Measurements from ENCODE around the gene DHPS. TPM values are rescaled to one million over a fixed set of nuclear protein-coding genes. Genes with fewer than 3 reads are reported as not detected.
A peak's percentile ranks its signal among the peaks of the same experiment; 100 is the strongest.
"Not testable (repeated sequence)": the region's sequence is repeated elsewhere in the genome, so short reads cannot be mapped to it uniquely, and the experiment has no call there.

Gene DHPS
- total and polyA plus RNA-seq, 2 of the 13 experiments (the other 11 are each of a cell fraction or from before 2014, with no cell fraction given): 43.3 to 84.3 TPM

- Histone ChIP-seq H4K20me1 (ENCODE audit: insufficient read depth, low read length) (no peaks in the 10 kb centered on the region), H3K36me3 (replicated peaks in 1 of 2; ENCODE audit: control insufficient read depth in 1 of 2, insufficient read depth in 2 of 2, low read length in 2 of 2) (peaks cover 18 to 26% of the 10 kb centered on the region in 2 experiments; a peak in 4 of 5 replicates), H3K9ac (ENCODE audit: insufficient read depth, low read depth, low read length) (no peak overlapping the region), H3K4me2 (ENCODE audit: low read depth, low read length) (no peak overlapping the region), H3K27me3 (ENCODE audit: control insufficient read depth in 1 of 2, insufficient read depth in 2 of 2, low read length in 2 of 2) (no peaks in the 10 kb centered on the region; a peak in 1 of 5 replicates), H3K4me3 (replicated peaks in 1 of 3; ENCODE audit: insufficient read depth in 1 of 3, low read depth in 2 of 3, low read length in 3 of 3) (no peak overlapping the region), H3K27ac (ENCODE audit: extremely low read length, insufficient read depth, low read length) (no peak overlapping the region), H3K9me3 (ENCODE audit: low read length) (no peaks in the 10 kb centered on the region), H2AFZ (ENCODE audit: low read length) (no peak overlapping the region), H3K79me2 (ENCODE audit: insufficient read depth, low read length) (peaks cover 4% of the 10 kb centered on the region), H3K4me1 (ENCODE audit: insufficient read depth, low read length) (peaks cover 16% of the 10 kb centered on the region)
- BruUV-seq (replicated peaks): no TSS peak
- WGBS (ENCODE audit: low lambda C conversion rate): 98% methylated on average over 6 of the region's 6 CpGs
- FAIRE-seq: no peak
- POLR2A ChIA-PET: no interaction called here
- ATAC-seq: no peak
- CTCF ChIA-PET (ENCODE audit: low intra/inter-chr PET ratio, low total read pairs): interaction anchor here (0.6 kb wide), 1 partner anchor 59 kb away, joined by 3 read pairs; no protein-coding TSS in a partner anchor
- intact Hi-C loops (cut with micrococcal nuclease; ENCODE audit: unreplicated experiment): no loop called here
- TF ChIP-seq POLR2A (IDR thresholded peaks at IDR 0.05; ENCODE audit: insufficient read depth in 1 of 2, low read depth in 2 of 2, low read length in 2 of 2): 0 out of 4 replicates have a peak, but pooled peaks of 1 of the 2 experiments have one; percentile 17
- TF ChIP-seq MTF1 (CRISPR knock-in tag; IDR thresholded peaks at IDR 0.05): no peak
- no peak for DNase-seq (ENCODE audit: low spot score)
- in situ Hi-C loops (cut with HindIII; ENCODE audit: extremely low pct_ligation_motif_present, low pct_unique_long_range_greater_than_20kb): no loop called here
Measured at GRCh38 chr19:12698138-12698537, 16.5 kb upstream of the DHPS start.

- H4K20me1 ChIP-seq (ENCODE audit: insufficient read depth, low read length); H3K9me3 ChIP-seq (ENCODE audit: low read length); intact Hi-C loops (cut with micrococcal nuclease; ENCODE audit: unreplicated experiment); H2AFZ ChIP-seq (ENCODE audit: low read length); in situ Hi-C loops (cut with HindIII; ENCODE audit: extremely low pct_ligation_motif_present, low pct_unique_long_range_greater_than_20kb); ATAC-seq; FAIRE-seq; H3K79me2 ChIP-seq (ENCODE audit: insufficient read depth, low read length); H3K27me3 ChIP-seq (ENCODE audit: control insufficient read depth in 1 of 2, insufficient read depth in 2 of 2, low read length in 2 of 2); DNase-seq (ENCODE audit: low spot score); H3K9ac ChIP-seq (ENCODE audit: insufficient read depth, low read depth, low read length); H3K27ac ChIP-seq (ENCODE audit: extremely low read length, insufficient read depth, low read length); BruUV-seq (replicated peaks): not testable (repeated sequence)
- peaks cover 16% of the 10 kb centered on the region for H3K4me1 ChIP-seq (ENCODE audit: insufficient read depth, low read length)
- WGBS (ENCODE audit: low lambda C conversion rate): 98% methylated on average over 22 of the region's 22 CpGs
- TF ChIP-seq AGO2 (optimal IDR thresholded peaks at IDR 0.05; ENCODE audit: low read depth, low read length): peak; percentile 57
- CTCF ChIA-PET (ENCODE audit: low intra/inter-chr PET ratio, low total read pairs): interaction anchor here (0.6 kb wide), 1 partner anchor 59 kb away, joined by 3 read pairs; no protein-coding TSS in a partner anchor
- POLR2A ChIA-PET: interaction anchor here (0.6 to 2.5 kb wide), 6 partner anchors 16 to 527 kb away, joined by 3 to 9 read pairs (median 6); partner anchors contain the start of genes DHPS, TNPO2 and TRIR
- peak overlapping the region; percentile 86 for H3K4me2 ChIP-seq (ENCODE audit: low read depth, low read length)
- peak overlapping the region in 1 of 3 experiments; percentile 92; a peak in 2 of 6 replicates for H3K4me3 ChIP-seq (replicated peaks in 1 of 3; ENCODE audit: insufficient read depth in 1 of 3, low read depth in 2 of 3, low read length in 3 of 3)
- H3K36me3 ChIP-seq (replicated peaks in 1 of 2; ENCODE audit: control insufficient read depth in 1 of 2, insufficient read depth in 2 of 2, low read length in 2 of 2): peaks cover 12 to 23% of the 10 kb centered on the region in 2 experiments; a peak in 4 of 5 replicates
Measured at GRCh38 chr19:12697425-12697824, 15.7 kb upstream of the DHPS start.
